ENCODE measurements around the gene TPRX2.

GRCh38 chr19:47821460-47822020, 37.5 kb upstream of the TPRX2 start, which contains the start of gene CRX:
- no peak for TF ChIP-seq CTCF (IDR thresholded peaks at IDR 0.05 in 8 of 11, conservative IDR thresholded peaks at IDR 0.05 in 3 of 11)
- TF ChIP-seq POLR2AphosphoS5 (IDR thresholded peaks at IDR 0.05) = no peak
- no peak for TF ChIP-seq POLR2A (IDR thresholded peaks at IDR 0.05)
